ENCODE results near the gene ZRANB1. TPM values are rescaled to one million over a fixed set of nuclear protein-coding genes. Genes with fewer than 3 reads are reported as not detected.

ZRANB1 gene
- total RNA-seq, 1 donor from 2014 or later = 24.5 TPM

DNA sequence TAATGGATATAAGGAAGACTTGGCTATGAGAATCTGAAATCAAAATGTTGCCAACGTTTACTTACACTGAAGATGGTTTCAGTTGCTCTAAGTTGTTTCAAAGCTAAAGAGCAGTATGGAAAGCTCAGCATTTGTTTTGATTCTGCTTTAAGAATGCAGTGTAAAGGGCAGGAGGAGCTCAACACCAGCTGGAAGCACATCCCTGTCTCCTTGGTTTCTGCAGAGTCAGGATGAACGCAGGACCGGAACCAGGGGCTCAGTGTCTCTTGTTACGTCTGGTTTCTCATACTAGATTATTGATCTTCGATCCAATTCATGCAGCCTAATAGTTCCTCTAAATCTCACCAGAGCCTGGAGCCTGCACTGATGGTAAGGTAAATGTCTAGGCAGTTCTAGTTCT lies 24.1 kb downstream of the ZRANB1 start:
- no peak for DNase-seq (ENCODE audit: extremely low spot score, unreplicated experiment)
- Mint-ChIP-seq H3K27ac (no peak overlapping the region), H3K27me3 (no peaks in the 10 kb centered on the region), H3K36me3 (peaks cover 30% of the 10 kb centered on the region), H3K4me3 (no peak overlapping the region), H3K9me3 (no peaks in the 10 kb centered on the region), H3K4me1 (ENCODE audit: unreplicated experiment) (peaks cover 8% of the 10 kb centered on the region)
- TF ChIP-seq, protein P1, sequence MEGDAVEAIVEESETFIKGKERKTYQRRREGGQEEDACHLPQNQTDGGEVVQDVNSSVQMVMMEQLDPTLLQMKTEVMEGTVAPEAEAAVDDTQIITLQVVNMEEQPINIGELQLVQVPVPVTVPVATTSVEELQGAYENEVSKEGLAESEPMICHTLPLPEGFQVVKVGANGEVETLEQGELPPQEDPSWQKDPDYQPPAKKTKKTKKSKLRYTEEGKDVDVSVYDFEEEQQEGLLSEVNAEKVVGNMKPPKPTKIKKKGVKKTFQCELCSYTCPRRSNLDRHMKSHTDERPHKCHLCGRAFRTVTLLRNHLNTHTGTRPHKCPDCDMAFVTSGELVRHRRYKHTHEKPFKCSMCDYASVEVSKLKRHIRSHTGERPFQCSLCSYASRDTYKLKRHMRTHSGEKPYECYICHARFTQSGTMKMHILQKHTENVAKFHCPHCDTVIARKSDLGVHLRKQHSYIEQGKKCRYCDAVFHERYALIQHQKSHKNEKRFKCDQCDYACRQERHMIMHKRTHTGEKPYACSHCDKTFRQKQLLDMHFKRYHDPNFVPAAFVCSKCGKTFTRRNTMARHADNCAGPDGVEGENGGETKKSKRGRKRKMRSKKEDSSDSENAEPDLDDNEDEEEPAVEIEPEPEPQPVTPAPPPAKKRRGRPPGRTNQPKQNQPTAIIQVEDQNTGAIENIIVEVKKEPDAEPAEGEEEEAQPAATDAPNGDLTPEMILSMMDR (conservative IDR thresholded peaks at IDR 0.05) = no peak

DNA sequence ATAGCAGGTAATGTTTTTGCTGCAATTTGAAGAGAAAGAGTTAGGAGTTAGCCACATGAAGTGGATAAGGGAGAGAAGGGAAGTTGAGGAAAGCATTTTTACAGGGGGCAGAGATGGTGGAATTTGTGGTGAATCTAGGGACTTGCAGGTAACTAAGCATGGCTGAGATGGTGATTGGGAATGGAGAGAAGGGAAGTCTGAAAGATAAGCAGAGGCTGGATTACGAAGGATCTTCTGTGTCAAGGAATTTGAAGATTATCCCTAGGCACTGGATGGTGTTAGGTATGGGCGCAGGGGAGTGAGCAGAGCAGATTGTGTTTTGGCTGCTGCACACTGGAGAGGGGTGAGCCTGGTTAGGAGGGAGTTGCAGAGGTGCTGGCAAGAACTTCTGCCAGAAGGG lies 25.3 kb downstream of the ZRANB1 start:
- Mint-ChIP-seq H3K4me1 (ENCODE audit: unreplicated experiment) (peaks cover 4% of the 10 kb centered on the region), H3K36me3 (peaks cover 26% of the 10 kb centered on the region), H3K9me3 (no peaks in the 10 kb centered on the region), H3K27ac (no peak overlapping the region), H3K4me3 (no peak overlapping the region), H3K27me3 (no peaks in the 10 kb centered on the region)
- DNase-seq (ENCODE audit: extremely low spot score, unreplicated experiment) = no peak
- TF ChIP-seq, protein P1 (conservative IDR thresholded peaks at IDR 0.05) = no peak

DNA sequence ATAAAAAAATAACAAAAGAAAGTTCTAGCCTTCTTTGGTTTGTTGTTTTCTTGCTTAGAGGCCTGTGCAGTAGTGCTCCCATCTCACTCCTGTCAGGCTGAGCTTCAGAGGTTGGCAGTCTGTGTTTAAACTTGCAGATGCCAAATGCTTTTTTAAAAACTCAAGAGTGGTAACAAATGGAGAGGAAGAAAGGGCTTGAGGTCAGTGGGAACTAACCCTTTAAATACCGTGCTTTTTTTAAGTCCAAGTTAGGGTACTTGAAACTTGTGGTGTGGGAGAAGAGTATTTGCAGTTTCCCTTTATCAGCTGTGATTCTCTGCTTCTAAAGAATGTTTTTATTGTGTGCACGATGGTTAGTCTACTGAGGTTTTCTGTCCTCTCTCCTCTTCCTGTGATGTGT lies 29.4 kb downstream of the ZRANB1 start:
- Mint-ChIP-seq H3K4me3 (no peak overlapping the region), H3K9me3 (no peaks in the 10 kb centered on the region), H3K27me3 (no peaks in the 10 kb centered on the region), H3K4me1 (ENCODE audit: unreplicated experiment) (peaks cover 4% of the 10 kb centered on the region), H3K27ac (peak overlapping the region; percentile 11), H3K36me3 (peaks cover 49% of the 10 kb centered on the region)
- TF ChIP-seq, protein P1 (conservative IDR thresholded peaks at IDR 0.05) = no peak
- DNase-seq (ENCODE audit: extremely low spot score, unreplicated experiment) = no peak

DNA sequence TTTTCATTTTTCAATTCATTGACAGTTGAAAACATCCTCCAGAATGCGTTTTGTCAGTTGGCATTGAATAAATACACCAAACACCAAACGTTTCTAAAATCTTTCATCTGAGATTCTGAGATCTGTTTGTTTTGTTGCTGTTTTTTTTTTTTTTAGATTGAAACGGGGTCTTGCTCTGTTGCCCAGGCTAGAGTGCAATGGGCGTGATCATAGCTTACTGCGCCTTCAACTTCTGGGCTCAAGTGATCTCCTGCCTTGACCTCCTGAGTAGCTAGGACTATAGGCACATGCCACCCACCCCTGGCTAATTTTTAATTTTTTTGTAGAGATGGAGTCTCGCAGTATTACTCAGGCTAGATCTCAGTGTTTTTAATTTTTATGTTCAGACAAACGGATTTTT lies 30.7 kb downstream of the ZRANB1 start:
- peaks cover 41% of the 10 kb centered on the region for H3K36me3 Mint-ChIP-seq
- no peak overlapping the region for H3K27ac Mint-ChIP-seq

DNA sequence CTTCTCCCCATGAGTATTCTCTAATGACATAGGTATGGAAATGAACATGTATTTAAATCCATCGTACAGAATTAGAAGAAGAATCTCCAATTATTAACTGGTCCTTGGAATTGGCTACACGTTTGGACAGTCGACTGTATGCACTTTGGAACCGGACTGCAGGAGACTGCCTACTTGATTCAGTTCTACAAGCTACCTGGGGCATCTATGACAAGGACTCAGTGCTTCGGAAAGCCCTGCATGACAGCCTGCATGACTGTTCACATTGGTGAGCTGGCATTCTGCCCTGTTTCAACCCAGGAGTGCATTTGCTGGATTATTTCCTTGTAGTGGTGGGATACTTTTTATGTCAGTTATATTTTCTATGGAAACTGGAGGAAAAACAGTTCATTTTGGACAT lies 32.2 kb downstream of the ZRANB1 start:
- H3K4me1 Mint-ChIP-seq (ENCODE audit: unreplicated experiment) = peaks cover 13% of the 10 kb centered on the region
- TF ChIP-seq, protein P1 (conservative IDR thresholded peaks at IDR 0.05) = no peak
- no peak overlapping the region for H3K4me3 Mint-ChIP-seq
- no peak overlapping the region for H3K27ac Mint-ChIP-seq
- no peaks in the 10 kb centered on the region for H3K9me3 Mint-ChIP-seq
- DNase-seq (ENCODE audit: extremely low spot score, unreplicated experiment) = no peak
- H3K27me3 Mint-ChIP-seq = no peaks in the 10 kb centered on the region
- peaks cover 28% of the 10 kb centered on the region for H3K36me3 Mint-ChIP-seq

More for the DNA sequence above, 30.7 kb downstream of the ZRANB1 start:
- Mint-ChIP-seq H3K9me3 (no peaks in the 10 kb centered on the region), H3K27me3 (no peaks in the 10 kb centered on the region), H3K4me1 (ENCODE audit: unreplicated experiment) (peaks cover 4% of the 10 kb centered on the region), H3K4me3 (no peak overlapping the region)
- no peak for DNase-seq (ENCODE audit: extremely low spot score, unreplicated experiment)
- TF ChIP-seq, protein P1 (conservative IDR thresholded peaks at IDR 0.05) = no peak

DNA sequence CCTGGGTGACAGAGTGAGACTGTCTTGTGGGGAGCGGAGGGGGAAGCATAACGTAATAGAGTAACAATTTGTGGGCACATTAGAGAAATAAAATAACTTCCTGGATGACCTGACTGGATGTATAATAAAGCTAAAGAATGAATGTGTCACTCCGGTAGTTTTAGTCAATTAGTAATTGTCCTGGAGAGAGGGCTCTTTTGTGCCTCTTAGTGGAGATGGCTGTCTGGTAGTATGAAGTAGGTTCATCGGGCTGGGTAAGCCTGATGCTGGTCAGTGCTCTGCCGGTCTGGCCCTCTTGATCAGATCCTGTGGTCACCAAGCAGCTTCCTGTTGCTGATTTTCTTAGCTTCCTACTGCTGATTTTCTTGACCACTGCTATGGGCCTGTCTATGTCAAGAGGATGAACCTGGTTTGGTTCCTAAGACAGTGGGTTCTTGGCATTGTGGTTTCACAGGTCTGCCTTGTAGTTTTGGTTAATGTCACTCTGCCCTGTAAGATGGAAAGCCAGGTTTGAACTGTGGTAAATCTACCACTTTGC lies 34.1 kb downstream of the ZRANB1 start:
- Mint-ChIP-seq H3K4me3 (no peak overlapping the region), H3K36me3 (peaks cover 27% of the 10 kb centered on the region), H3K27me3 (no peaks in the 10 kb centered on the region), H3K27ac (peak overlapping the region; percentile 54), H3K4me1 (ENCODE audit: unreplicated experiment) (peaks cover 13% of the 10 kb centered on the region), H3K9me3 (no peaks in the 10 kb centered on the region)
- TF ChIP-seq, protein P1 (conservative IDR thresholded peaks at IDR 0.05) = no peak
- DNase-seq (ENCODE audit: extremely low spot score, unreplicated experiment) = no peak
